Activated T-cell treated with anti-CD3 and anti-CD28 coated beads, Interleukin-2, amount 50 U/mL, for 24 hours (primary cell): Measurements from ENCODE around the gene TADA3.
A peak's percentile ranks its signal among the peaks of the same experiment; 100 is the strongest.

Experiments used
- DNase-seq: peaks from one replicate; pipeline ENCODE4 v3.0.0-alpha.2; 2020
- H3K27ac Mint-ChIP-seq: 2 replicates; pipeline ENCODE4 v1.8.0; 2020; ENCODE audit warnings: mild to moderate bottlenecking, mixed read lengths
- H3K27me3 Mint-ChIP-seq: 2 replicates; pipeline ENCODE4 v1.8.0; 2020; ENCODE audit warnings: mixed read lengths
- H3K36me3 Mint-ChIP-seq: 2 replicates; pipeline ENCODE4 v1.8.0; 2020; ENCODE audit warnings: low read depth, mixed read lengths
- H3K4me1 Mint-ChIP-seq: 2 replicates; pipeline ENCODE4 v1.8.0; 2020; ENCODE audit warnings: low read depth, mixed read lengths
- H3K4me3 Mint-ChIP-seq: 2 replicates; pipeline ENCODE4 v1.8.0; 2020; ENCODE audit warnings: mild to moderate bottlenecking, moderate library complexity, mixed read lengths
- H3K9me3 Mint-ChIP-seq: 2 replicates; pipeline ENCODE4 v1.8.0; 2020; ENCODE audit warnings: mixed read lengths

Gene TADA3

GRCh38 chr3:9792405-9793160 is at the start of gene TADA3, which contains the start of gene ARPC4:
TSS of gene TADA3 (minus strand) at chr3:9792473. CDS start at chr3:9791466, 1,007 bp downstream.
TSS of gene ARPC4 (plus strand) at chr3:9793082. CDS start at chr3:9793122, 40 bp downstream.
- Mint-ChIP-seq H3K4me1 (peaks cover 71% of the 10 kb centered on the region), H3K36me3 (peaks cover 94% of the 10 kb centered on the region), H3K27ac (peak within 1 kb of the TSS; percentile 100), H3K4me3 (peak within 1 kb of the TSS; percentile 96), H3K27me3 (no peaks in the 10 kb centered on the region), H3K9me3 (no peaks in the 10 kb centered on the region)
- peak; percentile 94 for DNase-seq

- Mint-ChIP-seq H3K27ac (peak overlapping the region; percentile 61), H3K36me3 (peaks cover 71% of the 10 kb centered on the region), H3K4me1 (peaks cover 30% of the 10 kb centered on the region), H3K9me3 (no peaks in the 10 kb centered on the region), H3K4me3 (no peak overlapping the region), H3K27me3 (no peaks in the 10 kb centered on the region)
- no peak for DNase-seq
Observed at GRCh38 chr3:9841015-9841414, 48.7 kb upstream of the TADA3 start.

DNA sequence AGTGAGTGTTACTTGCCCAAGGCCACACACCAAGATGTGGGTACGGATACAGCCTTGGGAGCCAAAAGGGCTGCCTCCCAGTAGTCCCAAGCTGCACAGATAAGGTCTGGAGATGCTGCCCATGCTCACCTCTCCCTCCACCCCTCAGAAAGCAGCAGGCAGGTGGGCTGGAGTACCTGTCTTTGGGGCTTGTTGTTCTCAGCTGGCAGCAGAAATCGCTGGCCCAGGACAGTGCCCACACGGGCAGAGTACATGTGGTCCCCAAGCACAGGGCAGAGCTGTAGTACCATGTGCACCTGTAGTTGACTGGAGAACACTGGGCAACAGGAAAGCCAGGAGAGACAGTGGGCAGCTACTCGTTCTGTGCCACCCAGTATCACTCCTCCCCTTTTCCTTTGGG is 46.6 kb upstream of the TADA3 start:
- Mint-ChIP-seq H3K27me3 (no peaks in the 10 kb centered on the region), H3K4me3 (no peak overlapping the region), H3K36me3 (peaks cover 91% of the 10 kb centered on the region), H3K9me3 (no peaks in the 10 kb centered on the region), H3K4me1 (peaks cover 16% of the 10 kb centered on the region), H3K27ac (no peak overlapping the region)
- no peak for DNase-seq

- H3K9me3 Mint-ChIP-seq: no peaks in the 10 kb centered on the region
- DNase-seq: no peak
- peaks cover 90% of the 10 kb centered on the region for H3K36me3 Mint-ChIP-seq
- H3K4me1 Mint-ChIP-seq: peaks cover 14% of the 10 kb centered on the region
- no peaks in the 10 kb centered on the region for H3K27me3 Mint-ChIP-seq
- H3K4me3 Mint-ChIP-seq: no peak overlapping the region
- peak overlapping the region; percentile 60 for H3K27ac Mint-ChIP-seq
Observed at GRCh38 chr3:9837701-9838582, 45.7 kb upstream of the TADA3 start.

DNA sequence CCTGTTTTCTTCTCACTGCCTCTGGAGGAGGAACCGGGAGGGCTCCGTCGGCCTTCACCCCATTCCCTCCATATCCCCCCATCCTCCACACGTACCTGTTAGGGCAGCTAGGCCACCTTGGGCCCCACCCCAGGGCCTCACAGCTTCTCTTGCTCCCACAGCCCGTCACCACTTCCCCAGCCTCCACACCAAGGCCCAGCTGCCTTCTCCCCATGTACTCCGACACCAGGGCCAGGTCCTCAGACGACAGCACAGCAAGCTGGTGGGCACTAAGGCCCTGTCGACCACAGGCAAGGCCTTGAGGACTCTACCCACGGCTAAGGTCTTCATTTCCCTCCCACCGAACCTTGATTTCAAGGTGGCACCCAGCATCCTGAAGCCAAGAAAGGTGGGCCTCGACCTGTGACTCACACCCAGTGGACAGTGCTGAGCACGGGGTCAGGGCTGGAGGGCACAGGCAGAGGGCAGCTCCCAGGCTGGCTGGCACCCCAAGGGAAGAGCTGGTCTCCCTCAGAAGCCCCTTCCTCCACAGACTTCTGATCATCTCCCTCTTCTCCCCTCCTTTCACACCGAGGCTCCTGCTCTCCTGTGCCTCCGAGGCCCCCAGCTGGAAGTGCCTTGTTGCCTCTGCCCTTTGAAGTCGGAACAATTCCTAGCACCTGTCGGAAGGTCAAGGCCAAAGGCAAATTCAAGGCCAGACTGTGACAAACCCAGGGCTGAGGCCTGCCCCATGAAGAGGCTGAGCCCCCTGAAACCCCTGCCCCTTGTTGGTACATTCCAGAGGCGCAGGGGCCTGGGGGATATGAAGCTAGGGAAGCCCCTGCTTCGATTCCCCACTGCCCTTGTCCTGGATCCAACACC is 42.5 kb upstream of the TADA3 start:
- H3K4me1 Mint-ChIP-seq: peaks cover 6% of the 10 kb centered on the region
- H3K27ac Mint-ChIP-seq: no peak overlapping the region
- DNase-seq: no peak
- H3K9me3 Mint-ChIP-seq: no peaks in the 10 kb centered on the region
- no peaks in the 10 kb centered on the region for H3K27me3 Mint-ChIP-seq
- no peak overlapping the region for H3K4me3 Mint-ChIP-seq
- H3K36me3 Mint-ChIP-seq: peaks cover 85% of the 10 kb centered on the region

DNA sequence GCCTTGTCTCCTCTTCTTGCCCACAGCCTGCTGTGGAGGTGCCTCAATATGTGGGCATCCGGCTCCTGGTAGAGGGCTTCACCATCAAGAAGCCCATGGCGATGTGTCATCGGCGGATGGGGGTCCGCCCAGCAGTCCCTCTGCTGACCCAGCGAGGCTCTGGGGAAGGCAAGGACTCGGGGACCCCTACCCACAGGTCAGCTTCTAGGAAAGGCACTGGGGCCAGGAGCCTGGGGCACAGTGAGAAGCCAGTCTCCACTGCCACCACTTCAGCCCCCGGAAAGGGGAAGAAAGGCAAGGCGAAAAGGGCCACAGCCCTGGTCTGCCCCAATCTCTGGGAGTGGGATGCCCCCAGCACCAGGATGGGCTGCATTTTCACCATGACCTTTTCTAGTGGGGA is 40.8 kb upstream of the TADA3 start:
- DNase-seq: no peak
- Mint-ChIP-seq H3K36me3 (peaks cover 82% of the 10 kb centered on the region), H3K27me3 (no peaks in the 10 kb centered on the region), H3K9me3 (no peaks in the 10 kb centered on the region), H3K4me1 (peaks cover 6% of the 10 kb centered on the region), H3K27ac (no peak overlapping the region), H3K4me3 (no peak overlapping the region)

DNA sequence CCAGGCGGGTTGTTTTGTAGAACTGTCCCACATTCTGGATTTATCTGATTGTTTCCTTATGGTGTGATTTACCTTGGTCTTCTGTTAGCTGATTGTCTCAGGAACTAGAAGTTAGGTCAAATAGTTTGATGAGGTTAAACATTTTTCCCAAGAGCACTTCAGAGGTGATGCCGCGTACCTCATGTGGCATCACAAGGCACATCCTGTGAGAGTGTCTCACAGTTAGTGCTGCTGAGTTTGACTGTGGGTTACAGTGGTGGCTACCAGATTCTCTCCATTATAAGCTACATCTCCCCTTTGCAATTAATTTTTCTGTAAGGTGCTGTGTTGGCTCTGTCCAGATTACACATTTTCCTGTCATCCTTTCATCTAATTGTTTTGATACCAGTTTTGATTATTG is 39.0 kb upstream of the TADA3 start:
- no peak overlapping the region for H3K4me3 Mint-ChIP-seq

DNA sequence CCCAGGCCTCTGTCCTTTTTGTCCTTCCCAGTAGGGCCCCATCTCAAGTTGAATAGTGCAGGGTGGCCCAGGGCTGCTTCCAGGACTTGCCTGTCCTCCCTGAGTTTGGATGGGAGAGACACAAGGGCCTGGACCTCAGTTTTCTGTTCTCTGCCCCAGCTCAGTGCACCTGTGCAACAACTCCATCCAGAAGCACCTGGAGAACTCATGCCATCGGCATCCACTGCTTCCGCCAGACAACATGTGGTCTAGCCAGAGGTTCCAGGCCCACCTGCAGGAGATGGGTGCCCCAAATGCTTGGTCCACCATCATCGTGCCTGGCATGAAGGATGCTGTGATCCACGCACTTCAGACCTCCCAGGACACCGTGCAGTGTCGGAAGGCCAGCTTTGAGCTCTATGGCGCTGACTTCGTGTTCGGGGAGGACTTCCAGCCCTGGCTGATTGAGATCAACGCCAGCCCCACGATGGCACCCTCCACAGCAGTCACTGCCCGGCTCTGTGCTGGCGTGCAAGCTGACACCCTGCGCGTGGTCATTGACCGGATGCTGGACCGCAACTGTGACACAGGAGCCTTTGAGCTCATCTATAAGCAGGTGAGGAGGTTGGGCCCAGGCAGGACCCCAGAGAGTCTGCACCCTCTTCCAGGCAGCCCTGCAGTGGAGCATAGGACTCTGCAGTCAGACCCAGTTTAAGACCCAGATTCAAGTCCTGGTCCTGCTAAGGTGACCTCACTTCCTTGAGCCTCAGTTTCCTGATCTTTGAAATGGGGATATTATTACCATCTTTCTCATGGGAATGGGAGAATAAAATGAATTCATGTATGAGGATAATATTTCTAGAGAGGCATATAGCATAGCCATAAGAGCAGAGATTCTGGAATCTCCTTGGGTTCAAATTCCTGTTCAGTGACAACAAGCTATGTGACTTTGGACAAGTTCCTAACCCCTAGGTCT is 36.8 kb upstream of the TADA3 start:
- H3K4me1 Mint-ChIP-seq: peaks cover 6% of the 10 kb centered on the region
- no peak overlapping the region for H3K27ac Mint-ChIP-seq
- no peak for DNase-seq
- H3K27me3 Mint-ChIP-seq: no peaks in the 10 kb centered on the region
- no peaks in the 10 kb centered on the region for H3K9me3 Mint-ChIP-seq
- H3K36me3 Mint-ChIP-seq: peaks cover 59% of the 10 kb centered on the region
- H3K4me3 Mint-ChIP-seq: no peak overlapping the region

More for the DNA sequence above, 39.0 kb upstream of the TADA3 start:
- peaks cover 6% of the 10 kb centered on the region for H3K4me1 Mint-ChIP-seq
- H3K27me3 Mint-ChIP-seq: no peaks in the 10 kb centered on the region
- H3K27ac Mint-ChIP-seq: peak overlapping the region; percentile 48
- no peak for DNase-seq
- H3K9me3 Mint-ChIP-seq: no peaks in the 10 kb centered on the region
- peaks cover 81% of the 10 kb centered on the region for H3K36me3 Mint-ChIP-seq

GRCh38 chr3:9826815-9827573 is 34.7 kb upstream of the TADA3 start:
- Mint-ChIP-seq H3K36me3 (peaks cover 41% of the 10 kb centered on the region), H3K4me1 (peaks cover 6% of the 10 kb centered on the region), H3K4me3 (no peak overlapping the region), H3K27ac (peak overlapping the region; percentile 4), H3K27me3 (no peaks in the 10 kb centered on the region), H3K9me3 (no peaks in the 10 kb centered on the region)
- DNase-seq: no peak

GRCh38 chr3:9825451-9826040 is 33.3 kb upstream of the TADA3 start:
- H3K36me3 Mint-ChIP-seq: peaks cover 34% of the 10 kb centered on the region
- no peaks in the 10 kb centered on the region for H3K4me1 Mint-ChIP-seq
- H3K4me3 Mint-ChIP-seq: no peak overlapping the region
- H3K27me3 Mint-ChIP-seq: no peaks in the 10 kb centered on the region
- H3K9me3 Mint-ChIP-seq: no peaks in the 10 kb centered on the region
- no peak for DNase-seq
- no peak overlapping the region for H3K27ac Mint-ChIP-seq

GRCh38 chr3:9820946-9821345 is 28.7 kb upstream of the TADA3 start:
- no peak overlapping the region for H3K4me3 Mint-ChIP-seq
- no peaks in the 10 kb centered on the region for H3K9me3 Mint-ChIP-seq
- DNase-seq: no peak
- H3K36me3 Mint-ChIP-seq: peaks cover 14% of the 10 kb centered on the region
- no peaks in the 10 kb centered on the region for H3K4me1 Mint-ChIP-seq
- no peak overlapping the region for H3K27ac Mint-ChIP-seq
- H3K27me3 Mint-ChIP-seq: no peaks in the 10 kb centered on the region

GRCh38 chr3:9820543-9820942 is 28.3 kb upstream of the TADA3 start:
- Mint-ChIP-seq H3K9me3 (no peaks in the 10 kb centered on the region), H3K36me3 (peaks cover 16% of the 10 kb centered on the region), H3K4me3 (no peak overlapping the region), H3K27ac (no peak overlapping the region), H3K4me1 (no peaks in the 10 kb centered on the region), H3K27me3 (no peaks in the 10 kb centered on the region)
- no peak for DNase-seq
